Neural cell (in vitro differentiated cells): Measurements from ENCODE around the gene TXNDC16. TPM values are rescaled to one million over a fixed set of nuclear protein-coding genes. Genes with fewer than 3 reads are reported as not detected.

Source experiments
- H2AFZ ChIP-seq: fragments of 200-600, 300-800 bp; sonication (generic), shearing (Covaris generic); 2 replicates; pipeline ENCODE4 v1.6.0; 2014; ENCODE audit warnings: low read depth, mild to moderate bottlenecking, antibody characterized with exemption, low read length, moderate library complexity
- H3F3A ChIP-seq: fragments of 200-600 bp; shearing (Covaris generic); 2 replicates; pipeline ENCODE4 v1.6.1; 2016; ENCODE audit warnings: mild to moderate bottlenecking, moderate library complexity, mixed read lengths, antibody characterized with exemption, low read length; ENCODE audit not compliant: insufficient read depth, poor library complexity, severe bottlenecking
- H3K27ac ChIP-seq: fragments of 200-600, 300-800 bp; sonication (generic), shearing (Covaris generic); 2 replicates; pipeline ENCODE4 v1.5.1; 2014; ENCODE audit warnings: mild to moderate bottlenecking, low read length, moderate library complexity
- H3K27me3 ChIP-seq: fragments of 300-800, 200-600 bp; sonication (generic), shearing (Covaris generic); 2 replicates; pipeline ENCODE4 v1.6.0; 2014; ENCODE audit warnings: mild to moderate bottlenecking, low read depth, low read length, moderate library complexity; ENCODE audit not compliant: insufficient read depth
- H3K36me3 ChIP-seq: fragments of 300-800, 200-600 bp; sonication (generic), shearing (Covaris generic); 2 replicates; pipeline ENCODE4 v1.5.1; 2014; ENCODE audit warnings: mild to moderate bottlenecking, antibody characterized with exemption, low read length, moderate library complexity; ENCODE audit not compliant: insufficient read depth
- H3K4me2 ChIP-seq: fragments of 300-800, 200-600 bp; sonication (generic), shearing (Covaris generic); 2 replicates; pipeline ENCODE4 v1.6.0; 2014; ENCODE audit warnings: mild to moderate bottlenecking, low read length
- H3K4me3 ChIP-seq: fragments of 300-800, 200-600 bp; sonication (generic), shearing (Covaris generic); 2 replicates; pipeline ENCODE4 v1.5.1; 2014; ENCODE audit warnings: mild to moderate bottlenecking, low read length, moderate library complexity
- H3K79me2 ChIP-seq: fragments of 200-600 bp; shearing (Covaris generic); replicated peaks from 2 replicates; pipeline ENCODE4 v1.6.0; 2014; ENCODE audit warnings: mild to moderate bottlenecking, low read length, moderate library complexity; ENCODE audit not compliant: insufficient read depth
- H3K9ac ChIP-seq: fragments of 300-800, 200-600 bp; sonication (generic), shearing (Covaris generic); 2 replicates; pipeline ENCODE4 v1.6.1; 2016; ENCODE audit warnings: mild to moderate bottlenecking, low read length, mixed read lengths
- H3K9me2 ChIP-seq: fragments of 200-600 bp; shearing (Covaris generic); 2 replicates; pipeline ENCODE4 v1.6.1; 2016; ENCODE audit warnings: mild to moderate bottlenecking, low read length, mixed read lengths; ENCODE audit not compliant: insufficient read depth
- H3K9me3 ChIP-seq: fragments of 200-600, 300-800 bp; sonication (generic), shearing (Covaris generic); 2 replicates; pipeline ENCODE4 v1.6.1; 2016; ENCODE audit warnings: mild to moderate bottlenecking, mixed run types, low read length, moderate library complexity, mixed read lengths
- H4K20me1 ChIP-seq: fragments of 200-600 bp; shearing (Covaris generic); 2 replicates; pipeline ENCODE4 v1.6.1; 2016; ENCODE audit warnings: mild to moderate bottlenecking, mixed run types; ENCODE audit not compliant: insufficient read depth
- EP300 ChIP-seq: fragments of 450-650 bp; conservative IDR thresholded peaks from 2 replicates; pipeline ENCODE4 v1.6.1; 2014; ENCODE audit warnings: antibody characterized with exemption, mild to moderate bottlenecking, moderate library complexity; ENCODE audit not compliant: poor library complexity, severe bottlenecking
- EZH2 ChIP-seq: fragments of 200-600, 300-800 bp; shearing (Covaris generic), sonication (generic); IDR thresholded peaks from 2 replicates; pipeline ENCODE4 v1.6.1; 2014; ENCODE audit warnings: antibody characterized with exemption, low read length, borderline replicate concordance, mild to moderate bottlenecking; ENCODE audit not compliant: insufficient read depth, poor library complexity, severe bottlenecking
- MXI1 ChIP-seq: fragments of 450-650 bp; conservative IDR thresholded peaks from 2 replicates; pipeline ENCODE4 v1.6.1; 2014; ENCODE audit warnings: antibody characterized with exemption, mild to moderate bottlenecking; ENCODE audit not compliant: poor library complexity, severe bottlenecking
- POLR2AphosphoS5 ChIP-seq: IDR thresholded peaks from 2 replicates; pipeline ENCODE4 v1.6.1; 2012
- RAD21 ChIP-seq: fragments of 450-650 bp; conservative IDR thresholded peaks from 2 replicates; pipeline ENCODE4 v1.6.1; 2014; ENCODE audit warnings: antibody characterized with exemption, mild to moderate bottlenecking, moderate library complexity
- SMC3 ChIP-seq: fragments of 450-650 bp; conservative IDR thresholded peaks from 2 replicates; pipeline ENCODE4 v1.6.1; 2014; ENCODE audit warnings: antibody characterized with exemption, mild to moderate bottlenecking, moderate library complexity; ENCODE audit not compliant: poor library complexity
- TAF1 ChIP-seq: IDR thresholded peaks from 2 replicates; pipeline ENCODE4 v1.6.1; 2012; ENCODE audit warnings: low read depth
- polyA plus RNA-seq: library from polyadenylated mRNA; depleted of rRNA; stranded (reverse); fragments of >200 nt; gene quantifications from 2 replicates; pipeline ENCODE4 v1.2.3, GENCODE V29; 2014
- TF ChIP-seq, protein P1 (sequence below): fragments of 450-650 bp; IDR thresholded peaks from 2 replicates; pipeline ENCODE4 v1.5.1; 2014; ENCODE audit warnings: antibody characterized with exemption, mild to moderate bottlenecking, moderate library complexity; ENCODE audit not compliant: poor library complexity, severe bottlenecking
- TF ChIP-seq, protein P2 (sequence below): IDR thresholded peaks from 2 replicates; pipeline ENCODE4 v1.6.1; 2012; ENCODE audit warnings: borderline replicate concordance

Gene TXNDC16
- polyA plus RNA-seq, 1 donor from 2014 or later: 58.4 TPM

DNA sequence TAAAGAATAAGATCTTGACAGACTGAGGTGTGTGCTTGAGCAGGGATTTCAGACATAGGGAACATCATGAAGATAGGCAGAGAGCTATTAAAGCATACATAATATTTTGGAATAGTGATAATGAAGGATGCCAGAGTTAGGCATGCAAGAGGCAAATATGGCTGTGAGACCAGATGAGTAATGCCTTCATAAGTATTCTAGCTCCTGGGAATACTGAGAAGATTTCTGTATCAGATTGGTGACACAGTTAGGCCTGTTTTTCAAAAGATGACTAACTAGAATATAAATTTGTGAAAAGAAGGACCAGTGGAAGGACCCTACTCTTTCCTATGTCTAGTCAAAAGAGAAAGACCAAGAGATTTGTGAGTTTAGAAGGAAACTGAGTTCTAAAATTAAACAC is 108.8 kb downstream of the TXNDC16 start:
- H3K4me2 ChIP-seq: no peak overlapping the region

DNA sequence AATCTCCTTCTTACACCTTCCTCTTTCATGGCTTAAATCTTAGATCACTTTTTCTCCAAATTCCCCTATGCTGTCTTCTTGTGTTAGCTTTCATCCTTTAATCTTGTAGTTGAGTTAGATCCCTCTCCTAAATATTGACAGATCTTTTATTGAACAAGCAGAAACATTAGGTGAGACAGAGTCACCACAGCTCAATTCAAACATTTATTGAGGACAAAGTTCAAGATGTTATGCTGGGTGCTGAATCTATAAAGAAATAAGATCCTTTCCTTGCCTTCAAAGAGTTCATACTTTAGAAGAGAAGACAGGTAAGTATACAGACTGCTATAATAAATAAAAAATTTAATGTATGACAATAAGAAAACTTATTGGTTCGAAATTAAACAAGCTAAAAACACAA is 109.7 kb downstream of the TXNDC16 start:
- Histone ChIP-seq H3K27me3 (no peaks in the 10 kb centered on the region), H3K27ac (no peak overlapping the region), H2AFZ (no peak overlapping the region), H3K79me2 (no peaks in the 10 kb centered on the region), H4K20me1 (no peaks in the 10 kb centered on the region), H3K4me2 (no peak overlapping the region), H3K9ac (no peak overlapping the region), H3K9me3 (no peaks in the 10 kb centered on the region), H3K9me2 (no peaks in the 10 kb centered on the region), H3K4me3 (no peak overlapping the region), H3F3A (no peaks in the 10 kb centered on the region), H3K36me3 (no peaks in the 10 kb centered on the region)
- no peak for TF ChIP-seq MXI1
- TF ChIP-seq EZH2: no peak
- TF ChIP-seq EP300: no peak
- TF ChIP-seq SMC3: no peak

More for the DNA sequence above, 108.8 kb downstream of the TXNDC16 start:
- TF ChIP-seq MXI1 (no peak), TAF1 (no peak), RAD21 (no peak), SMC3 (no peak), EP300 (no peak), EZH2 (no peak), POLR2AphosphoS5 (no peak)
- TF ChIP-seq, protein P1, sequence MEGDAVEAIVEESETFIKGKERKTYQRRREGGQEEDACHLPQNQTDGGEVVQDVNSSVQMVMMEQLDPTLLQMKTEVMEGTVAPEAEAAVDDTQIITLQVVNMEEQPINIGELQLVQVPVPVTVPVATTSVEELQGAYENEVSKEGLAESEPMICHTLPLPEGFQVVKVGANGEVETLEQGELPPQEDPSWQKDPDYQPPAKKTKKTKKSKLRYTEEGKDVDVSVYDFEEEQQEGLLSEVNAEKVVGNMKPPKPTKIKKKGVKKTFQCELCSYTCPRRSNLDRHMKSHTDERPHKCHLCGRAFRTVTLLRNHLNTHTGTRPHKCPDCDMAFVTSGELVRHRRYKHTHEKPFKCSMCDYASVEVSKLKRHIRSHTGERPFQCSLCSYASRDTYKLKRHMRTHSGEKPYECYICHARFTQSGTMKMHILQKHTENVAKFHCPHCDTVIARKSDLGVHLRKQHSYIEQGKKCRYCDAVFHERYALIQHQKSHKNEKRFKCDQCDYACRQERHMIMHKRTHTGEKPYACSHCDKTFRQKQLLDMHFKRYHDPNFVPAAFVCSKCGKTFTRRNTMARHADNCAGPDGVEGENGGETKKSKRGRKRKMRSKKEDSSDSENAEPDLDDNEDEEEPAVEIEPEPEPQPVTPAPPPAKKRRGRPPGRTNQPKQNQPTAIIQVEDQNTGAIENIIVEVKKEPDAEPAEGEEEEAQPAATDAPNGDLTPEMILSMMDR: no peak
- TF ChIP-seq, protein P2, sequence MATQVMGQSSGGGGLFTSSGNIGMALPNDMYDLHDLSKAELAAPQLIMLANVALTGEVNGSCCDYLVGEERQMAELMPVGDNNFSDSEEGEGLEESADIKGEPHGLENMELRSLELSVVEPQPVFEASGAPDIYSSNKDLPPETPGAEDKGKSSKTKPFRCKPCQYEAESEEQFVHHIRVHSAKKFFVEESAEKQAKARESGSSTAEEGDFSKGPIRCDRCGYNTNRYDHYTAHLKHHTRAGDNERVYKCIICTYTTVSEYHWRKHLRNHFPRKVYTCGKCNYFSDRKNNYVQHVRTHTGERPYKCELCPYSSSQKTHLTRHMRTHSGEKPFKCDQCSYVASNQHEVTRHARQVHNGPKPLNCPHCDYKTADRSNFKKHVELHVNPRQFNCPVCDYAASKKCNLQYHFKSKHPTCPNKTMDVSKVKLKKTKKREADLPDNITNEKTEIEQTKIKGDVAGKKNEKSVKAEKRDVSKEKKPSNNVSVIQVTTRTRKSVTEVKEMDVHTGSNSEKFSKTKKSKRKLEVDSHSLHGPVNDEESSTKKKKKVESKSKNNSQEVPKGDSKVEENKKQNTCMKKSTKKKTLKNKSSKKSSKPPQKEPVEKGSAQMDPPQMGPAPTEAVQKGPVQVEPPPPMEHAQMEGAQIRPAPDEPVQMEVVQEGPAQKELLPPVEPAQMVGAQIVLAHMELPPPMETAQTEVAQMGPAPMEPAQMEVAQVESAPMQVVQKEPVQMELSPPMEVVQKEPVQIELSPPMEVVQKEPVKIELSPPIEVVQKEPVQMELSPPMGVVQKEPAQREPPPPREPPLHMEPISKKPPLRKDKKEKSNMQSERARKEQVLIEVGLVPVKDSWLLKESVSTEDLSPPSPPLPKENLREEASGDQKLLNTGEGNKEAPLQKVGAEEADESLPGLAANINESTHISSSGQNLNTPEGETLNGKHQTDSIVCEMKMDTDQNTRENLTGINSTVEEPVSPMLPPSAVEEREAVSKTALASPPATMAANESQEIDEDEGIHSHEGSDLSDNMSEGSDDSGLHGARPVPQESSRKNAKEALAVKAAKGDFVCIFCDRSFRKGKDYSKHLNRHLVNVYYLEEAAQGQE: no peak
- no peak overlapping the region for H3K9ac ChIP-seq
- no peak overlapping the region for H3K27ac ChIP-seq
- H3K9me2 ChIP-seq: no peaks in the 10 kb centered on the region
- no peaks in the 10 kb centered on the region for H4K20me1 ChIP-seq
- H3K4me3 ChIP-seq: no peak overlapping the region
- H3K27me3 ChIP-seq: no peaks in the 10 kb centered on the region
- no peak overlapping the region for H2AFZ ChIP-seq
- H3K79me2 ChIP-seq: no peaks in the 10 kb centered on the region
- H3K9me3 ChIP-seq: no peaks in the 10 kb centered on the region
- no peaks in the 10 kb centered on the region for H3F3A ChIP-seq
- no peaks in the 10 kb centered on the region for H3K36me3 ChIP-seq

DNA sequence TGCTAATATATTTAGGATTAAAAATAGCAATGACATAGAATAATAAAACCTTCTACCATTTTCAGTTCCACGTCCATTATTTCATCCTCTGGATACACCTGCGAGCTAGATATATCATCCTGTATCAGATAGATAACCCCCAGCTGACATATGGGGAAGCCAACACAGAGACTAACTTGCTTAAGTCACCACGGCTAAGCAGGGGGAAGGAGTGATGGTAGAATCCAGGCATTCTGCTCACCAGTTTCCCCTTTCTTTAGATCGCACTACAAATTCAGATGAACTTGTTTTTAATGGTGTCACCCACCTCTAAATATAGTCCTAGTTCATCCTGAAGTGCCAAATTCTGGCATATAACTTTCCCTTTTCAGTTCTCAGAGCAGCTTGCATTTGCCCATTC is 110.1 kb downstream of the TXNDC16 start:
- Histone ChIP-seq H3F3A (no peaks in the 10 kb centered on the region), H2AFZ (no peak overlapping the region), H3K9me2 (no peaks in the 10 kb centered on the region), H3K9ac (no peak overlapping the region), H3K79me2 (no peaks in the 10 kb centered on the region), H4K20me1 (no peaks in the 10 kb centered on the region), H3K27me3 (no peaks in the 10 kb centered on the region), H3K27ac (no peak overlapping the region), H3K36me3 (no peaks in the 10 kb centered on the region), H3K9me3 (no peaks in the 10 kb centered on the region), H3K4me2 (no peak overlapping the region), H3K4me3 (no peak overlapping the region)
- TF ChIP-seq TAF1 (no peak), POLR2AphosphoS5 (no peak)
